HG03280 (cell line): Measurements from ENCODE around the gene TBCEL.

Source experiments
- ATAC-seq: cut with Tn5 transposase; IDR thresholded peaks from one replicate; pipeline ENCODE4 v1.9.1; 2021; ENCODE audit warnings: mild to moderate bottlenecking, moderate library complexity; ENCODE audit not compliant: unreplicated experiment

The TBCEL gene

DNA sequence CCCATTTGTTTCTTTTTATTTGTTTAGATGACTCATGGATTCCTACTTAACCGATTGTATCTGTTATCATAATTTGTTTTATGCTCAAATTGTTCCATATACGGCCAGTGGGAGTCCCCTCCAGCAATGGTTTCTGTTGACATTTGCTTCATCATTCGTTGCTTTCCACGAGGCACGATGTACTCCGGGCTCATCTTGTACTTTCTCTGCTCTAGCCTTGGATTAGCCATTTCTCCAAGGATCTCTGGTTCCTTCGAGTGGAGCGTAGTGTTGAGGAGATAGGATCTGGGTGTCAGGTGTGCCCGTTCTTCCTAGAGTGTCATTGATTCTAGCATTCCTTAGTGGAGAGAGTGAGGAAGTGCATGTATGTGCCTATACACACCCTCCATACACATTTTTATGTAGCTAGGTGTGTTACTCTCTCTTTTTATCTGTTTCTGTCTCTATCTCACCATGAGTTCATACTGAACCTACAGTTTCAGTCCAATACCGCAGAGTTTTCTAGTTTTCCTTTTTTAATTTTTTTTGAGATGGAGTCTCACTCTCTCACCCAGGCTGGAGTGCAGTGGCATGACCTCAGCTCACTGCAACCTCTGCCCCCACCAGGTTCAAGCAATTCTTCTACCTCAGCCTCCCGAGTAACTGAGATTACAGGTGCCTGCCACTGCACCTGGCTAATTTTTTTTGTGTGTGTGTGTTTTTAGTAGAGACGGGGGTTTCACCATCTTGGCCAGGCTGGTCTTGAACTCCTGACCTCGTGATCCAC lies 108.5 kb downstream of the TBCEL start:
- no peak for ATAC-seq

DNA sequence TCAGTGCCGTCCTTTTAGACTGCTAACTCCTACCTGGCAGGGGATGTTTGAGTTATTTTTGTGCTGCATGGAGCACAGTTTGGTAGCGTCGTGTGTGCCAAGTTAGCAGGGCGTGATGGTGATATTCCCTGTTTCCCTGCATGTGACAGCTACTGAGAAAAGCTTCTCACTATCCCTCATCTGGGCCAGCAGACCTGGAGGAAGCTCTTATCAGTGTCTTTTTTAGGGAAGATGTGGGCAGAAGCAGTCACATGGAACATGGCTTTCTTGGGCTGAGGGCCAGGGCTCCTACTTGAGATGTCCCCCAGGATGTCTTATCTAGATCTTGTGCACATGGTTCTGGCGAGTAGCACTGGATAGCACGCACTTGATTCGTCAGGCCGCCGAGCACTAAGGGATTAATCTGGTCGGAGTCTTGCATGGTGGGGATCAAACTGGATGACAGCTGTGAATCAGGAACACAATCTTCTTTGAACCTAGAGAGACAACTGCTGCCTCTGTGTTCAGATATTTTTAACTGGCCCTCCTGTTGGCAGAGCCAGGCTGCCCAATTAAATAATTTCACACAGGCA lies 110.9 kb downstream of the TBCEL start:
- no peak for ATAC-seq

DNA sequence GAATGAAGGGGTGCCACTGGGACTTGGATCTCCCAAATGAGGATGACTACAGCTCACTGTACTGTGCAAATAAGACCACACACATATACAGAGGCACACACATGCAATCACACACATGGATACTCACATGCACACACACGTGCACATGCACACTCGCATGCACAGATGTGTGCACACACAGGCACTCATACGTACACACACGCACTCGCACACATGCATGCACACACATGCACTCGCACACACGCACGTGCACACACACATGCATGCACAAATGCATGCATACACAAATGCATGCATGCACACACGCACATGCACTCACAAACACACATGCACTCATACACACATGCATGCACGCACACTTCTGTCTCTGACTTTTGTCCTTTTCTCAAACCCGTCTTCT lies 113.1 kb downstream of the TBCEL start:
- no peak for ATAC-seq

GRCh38 chr11:121138259-121138658 lies 114.4 kb downstream of the TBCEL start:
- ATAC-seq: no peak

DNA sequence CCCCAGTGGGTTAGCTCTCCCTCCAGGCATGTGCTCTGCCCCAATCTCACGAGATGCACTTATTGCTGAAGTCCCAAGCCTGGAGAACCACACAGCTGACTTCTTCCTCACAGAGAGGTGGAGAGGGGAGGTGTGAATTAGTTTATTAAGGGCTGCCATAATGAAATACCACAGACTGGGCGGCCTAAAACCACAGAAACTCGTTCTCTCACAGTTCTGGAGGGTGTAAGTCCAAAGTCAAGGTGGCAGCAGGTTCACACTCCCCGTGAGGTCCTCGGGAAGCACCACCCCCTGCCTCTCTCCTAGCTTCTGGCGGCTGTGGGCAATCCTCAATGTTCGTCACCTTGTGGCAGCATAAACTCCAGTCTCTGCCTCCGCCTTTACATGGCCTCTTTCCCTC lies 116.5 kb downstream of the TBCEL start:
- no peak for ATAC-seq
